ENCODE results near the gene NF1.
"Not testable (repeated sequence)": the region's sequence is repeated elsewhere in the genome, so short reads cannot be mapped to it uniquely, and the experiment has no call there.

DNA sequence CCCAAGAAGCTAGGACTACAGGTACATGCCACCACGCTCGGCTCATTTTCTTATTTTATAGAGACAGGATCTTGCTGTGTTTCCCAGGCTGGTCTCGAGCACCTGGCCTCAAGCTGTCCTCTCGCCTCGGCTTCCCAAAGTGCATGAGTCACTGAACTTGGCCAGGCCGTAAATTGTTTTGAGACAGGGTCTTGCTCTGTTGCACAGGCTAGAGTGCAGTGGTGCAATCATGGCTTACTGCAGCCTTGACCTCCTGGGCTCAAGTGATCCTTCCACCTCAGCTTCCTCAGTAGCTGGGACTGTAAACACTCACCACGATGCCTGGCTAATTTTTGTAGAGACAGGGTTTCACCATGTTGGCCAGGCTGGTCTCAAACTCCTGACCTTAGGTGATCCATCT lies 18.6 kb downstream of the NF1 start:
- TF ChIP-seq, protein P1, sequence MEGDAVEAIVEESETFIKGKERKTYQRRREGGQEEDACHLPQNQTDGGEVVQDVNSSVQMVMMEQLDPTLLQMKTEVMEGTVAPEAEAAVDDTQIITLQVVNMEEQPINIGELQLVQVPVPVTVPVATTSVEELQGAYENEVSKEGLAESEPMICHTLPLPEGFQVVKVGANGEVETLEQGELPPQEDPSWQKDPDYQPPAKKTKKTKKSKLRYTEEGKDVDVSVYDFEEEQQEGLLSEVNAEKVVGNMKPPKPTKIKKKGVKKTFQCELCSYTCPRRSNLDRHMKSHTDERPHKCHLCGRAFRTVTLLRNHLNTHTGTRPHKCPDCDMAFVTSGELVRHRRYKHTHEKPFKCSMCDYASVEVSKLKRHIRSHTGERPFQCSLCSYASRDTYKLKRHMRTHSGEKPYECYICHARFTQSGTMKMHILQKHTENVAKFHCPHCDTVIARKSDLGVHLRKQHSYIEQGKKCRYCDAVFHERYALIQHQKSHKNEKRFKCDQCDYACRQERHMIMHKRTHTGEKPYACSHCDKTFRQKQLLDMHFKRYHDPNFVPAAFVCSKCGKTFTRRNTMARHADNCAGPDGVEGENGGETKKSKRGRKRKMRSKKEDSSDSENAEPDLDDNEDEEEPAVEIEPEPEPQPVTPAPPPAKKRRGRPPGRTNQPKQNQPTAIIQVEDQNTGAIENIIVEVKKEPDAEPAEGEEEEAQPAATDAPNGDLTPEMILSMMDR (IDR thresholded peaks at IDR 0.05), result not testable (repeated sequence)
- TF ChIP-seq POLR2A (IDR thresholded peaks at IDR 0.05), result not testable (repeated sequence)

All from Peyer's patch (tissue), 4 donors.